PC-9 (cell line): ENCODE results near the gene SPATA25.

Source experiments
- EZH2 ChIP-seq: fragments of 200-600 bp; sonication (generic); IDR thresholded peaks from 2 replicates; pipeline ENCODE4 v1.8.0; 2017; ENCODE audit warnings: antibody characterized with exemption, low read depth
- TF ChIP-seq, protein P1 (sequence below): fragments of 200-600 bp; sonication (generic); conservative IDR thresholded peaks from 2 replicates; pipeline ENCODE4 v1.6.1; 2017; ENCODE audit warnings: mixed run types, antibody characterized with exemption, mild to moderate bottlenecking, moderate library complexity

DNA sequence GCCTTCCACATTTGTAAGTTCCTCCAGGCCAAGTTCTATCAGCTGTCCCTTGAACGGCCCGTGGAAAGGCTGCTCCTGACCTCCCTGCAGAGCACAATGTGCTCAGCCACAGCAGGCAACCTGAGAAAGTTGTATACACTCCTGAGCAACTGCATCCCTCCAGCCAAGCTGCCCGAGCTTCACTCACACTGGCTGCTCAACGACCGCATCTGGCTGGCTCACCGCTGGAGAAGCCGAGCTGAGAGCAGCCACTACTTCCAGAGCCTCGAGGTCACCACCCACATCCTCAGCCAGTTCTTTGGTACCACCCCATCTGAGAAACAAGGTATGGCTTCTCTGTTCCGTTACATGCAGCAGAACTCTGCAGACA is 4.3 kb downstream of the SPATA25 start:
- TF ChIP-seq, protein P1, sequence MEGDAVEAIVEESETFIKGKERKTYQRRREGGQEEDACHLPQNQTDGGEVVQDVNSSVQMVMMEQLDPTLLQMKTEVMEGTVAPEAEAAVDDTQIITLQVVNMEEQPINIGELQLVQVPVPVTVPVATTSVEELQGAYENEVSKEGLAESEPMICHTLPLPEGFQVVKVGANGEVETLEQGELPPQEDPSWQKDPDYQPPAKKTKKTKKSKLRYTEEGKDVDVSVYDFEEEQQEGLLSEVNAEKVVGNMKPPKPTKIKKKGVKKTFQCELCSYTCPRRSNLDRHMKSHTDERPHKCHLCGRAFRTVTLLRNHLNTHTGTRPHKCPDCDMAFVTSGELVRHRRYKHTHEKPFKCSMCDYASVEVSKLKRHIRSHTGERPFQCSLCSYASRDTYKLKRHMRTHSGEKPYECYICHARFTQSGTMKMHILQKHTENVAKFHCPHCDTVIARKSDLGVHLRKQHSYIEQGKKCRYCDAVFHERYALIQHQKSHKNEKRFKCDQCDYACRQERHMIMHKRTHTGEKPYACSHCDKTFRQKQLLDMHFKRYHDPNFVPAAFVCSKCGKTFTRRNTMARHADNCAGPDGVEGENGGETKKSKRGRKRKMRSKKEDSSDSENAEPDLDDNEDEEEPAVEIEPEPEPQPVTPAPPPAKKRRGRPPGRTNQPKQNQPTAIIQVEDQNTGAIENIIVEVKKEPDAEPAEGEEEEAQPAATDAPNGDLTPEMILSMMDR: no peak
- no peak for TF ChIP-seq EZH2
